ENCODE data around the gene BMP10.

BMP10 gene

GRCh38 chr2:68825866-68826265 lies 45.3 kb downstream of the BMP10 start:
- no peak for TF ChIP-seq CTCF (conservative IDR thresholded peaks at IDR 0.05; ENCODE audit: low read depth, low read length)
- H3K4me3 ChIP-seq (ENCODE audit: low read length) = no peak overlapping the region
- DNase-seq (ENCODE audit: low read depth) = no peak

GRCh38 chr2:68824831-68825230 lies 46.4 kb downstream of the BMP10 start:
- no peak overlapping the region for H3K4me3 ChIP-seq (ENCODE audit: low read length)
- no peak for TF ChIP-seq CTCF (conservative IDR thresholded peaks at IDR 0.05; ENCODE audit: low read depth, low read length)
- no peak for DNase-seq (ENCODE audit: low read depth)

- H3K4me3 ChIP-seq (ENCODE audit: low read length) = no peak overlapping the region
- DNase-seq (ENCODE audit: low read depth) = no peak
- no peak for TF ChIP-seq CTCF (conservative IDR thresholded peaks at IDR 0.05; ENCODE audit: low read depth, low read length)
These were observed 48.9 kb downstream of the BMP10 start for GRCh38 chr2:68822207-68822872.

GRCh38 chr2:68819556-68819955 lies 51.6 kb downstream of the BMP10 start:
- no peak overlapping the region for H3K4me3 ChIP-seq (ENCODE audit: low read length)
- no peak for TF ChIP-seq CTCF (conservative IDR thresholded peaks at IDR 0.05; ENCODE audit: low read depth, low read length)
- no peak for DNase-seq (ENCODE audit: low read depth)

GRCh38 chr2:68817306-68817705 lies 53.9 kb downstream of the BMP10 start:
- TF ChIP-seq CTCF (conservative IDR thresholded peaks at IDR 0.05; ENCODE audit: low read depth, low read length) = no peak
- H3K4me3 ChIP-seq (ENCODE audit: low read length) = no peak overlapping the region
- no peak for DNase-seq (ENCODE audit: low read depth)

Measured in retinal pigment epithelial cell (primary cell).